NCI-H187 treated with DMSO at 0.1 percent for 48 hours (cell line): ENCODE results near the gene PLTP.
A peak's percentile ranks its signal among the peaks of the same experiment; 100 is the strongest.
"Not testable (repeated sequence)": the region's sequence is repeated elsewhere in the genome, so short reads cannot be mapped to it uniquely, and the experiment has no call there.

ENCODE experiments used
- DNase-seq: peaks from one replicate; lab custom pipeline; 2025; lab: John Stamatoyannopoulos, UW

PLTP gene

GRCh38 chr20:45920462-45921336, 8.7 kb upstream of the PLTP start:
- DNase-seq = no peak

GRCh38 chr20:45919542-45920399, 7.8 kb upstream of the PLTP start:
- DNase-seq = no peak

- no peak for DNase-seq
Measured at GRCh38 chr20:45918779-45919537, 7.0 kb upstream of the PLTP start.

GRCh38 chr20:45918182-45918737, 6.3 kb upstream of the PLTP start:
- no peak for DNase-seq

GRCh38 chr20:45917790-45918141, 5.8 kb upstream of the PLTP start:
- no peak for DNase-seq

- DNase-seq = no peak
Measured at GRCh38 chr20:45913116-45913515, 1.2 kb upstream of the PLTP start.

- no peak for DNase-seq
Measured at GRCh38 chr20:45912344-45912682, 358 bp upstream of the PLTP start.

GRCh38 chr20:45910670-45911485, 1.1 kb downstream of the PLTP start:
- peak; percentile 57 for DNase-seq

- DNase-seq = no peak
Measured at GRCh38 chr20:45909817-45910669, 1.9 kb downstream of the PLTP start.

- DNase-seq = no peak
Measured at GRCh38 chr20:45909336-45909808, 2.6 kb downstream of the PLTP start.

- DNase-seq = no peak
Measured at GRCh38 chr20:45908084-45908483, 3.9 kb downstream of the PLTP start.

GRCh38 chr20:45907219-45907948, 4.6 kb downstream of the PLTP start:
- no peak for DNase-seq

- no peak for DNase-seq
Measured at GRCh38 chr20:45905505-45906079, 6.4 kb downstream of the PLTP start.

GRCh38 chr20:45904583-45905504, 7.1 kb downstream of the PLTP start:
- DNase-seq = no peak

- no peak for DNase-seq
Measured at GRCh38 chr20:45902199-45902701, 9.7 kb downstream of the PLTP start.

- DNase-seq = not testable (repeated sequence)
Measured at GRCh38 chr20:45901332-45901731, 10.6 kb downstream of the PLTP start.

- no peak for DNase-seq
Measured at GRCh38 chr20:45899046-45899835, 12.7 kb downstream of the PLTP start.
